GM19238 (cell line): ENCODE results near the gene MPHOSPH6.
"Not testable (repeated sequence)": the region's sequence is repeated elsewhere in the genome, so short reads cannot be mapped to it uniquely, and the experiment has no call there.

ENCODE experiments used
- DNase-seq: peaks from one replicate; pipeline ENCODE4 v3.0.0; 2011; ENCODE audit warnings: low spot score; ENCODE audit not compliant: insufficient read length

The MPHOSPH6 gene, protein sequence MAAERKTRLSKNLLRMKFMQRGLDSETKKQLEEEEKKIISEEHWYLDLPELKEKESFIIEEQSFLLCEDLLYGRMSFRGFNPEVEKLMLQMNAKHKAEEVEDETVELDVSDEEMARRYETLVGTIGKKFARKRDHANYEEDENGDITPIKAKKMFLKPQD

DNA sequence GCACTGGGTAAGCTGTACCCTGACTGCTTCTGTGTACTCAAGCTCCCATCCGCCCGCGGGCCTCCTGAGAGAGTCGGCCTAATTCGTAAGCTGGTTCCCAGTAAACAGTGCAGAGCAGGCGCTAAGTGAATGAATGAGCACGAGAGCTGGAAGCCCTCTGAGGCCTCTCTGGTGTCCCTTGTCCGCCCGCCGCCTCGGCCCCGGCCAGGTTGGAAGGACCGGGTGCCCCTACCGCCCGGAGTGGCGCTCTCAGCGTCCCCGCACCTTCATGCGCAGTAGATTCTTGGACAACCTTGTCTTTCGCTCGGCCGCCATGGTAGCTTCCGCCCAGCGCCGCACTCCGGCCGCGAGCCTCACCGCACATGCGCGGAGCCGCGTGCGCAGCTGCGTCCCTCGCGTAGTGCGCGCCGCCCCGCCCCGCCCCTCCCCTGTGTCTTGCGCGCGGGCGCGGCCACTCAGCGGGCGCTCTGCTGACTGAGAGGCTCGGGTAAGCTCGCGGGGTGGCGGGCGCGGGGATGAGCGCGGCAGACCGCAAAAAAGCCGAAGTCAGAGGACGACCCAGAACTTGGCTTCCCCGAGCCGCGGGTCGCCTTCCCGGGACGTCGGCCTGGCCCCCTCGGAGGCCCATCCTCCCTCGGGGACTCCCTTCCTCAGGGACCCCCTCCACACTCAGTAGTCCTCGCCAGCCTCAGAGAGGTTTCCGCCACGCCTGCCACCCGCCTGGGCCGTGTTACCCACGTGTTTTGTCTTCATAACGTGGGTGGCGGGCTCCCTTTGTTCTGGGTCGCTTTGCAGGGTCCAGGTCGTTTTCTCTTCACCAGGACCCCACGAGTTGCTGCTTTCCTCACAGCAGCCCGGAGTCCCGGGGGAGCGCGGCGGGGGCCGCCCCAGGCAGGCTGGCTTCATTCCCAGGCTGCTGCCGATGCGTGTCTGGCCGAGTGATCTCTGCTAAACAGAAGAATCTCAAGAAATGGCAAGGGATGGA is at the start of gene MPHOSPH6:
Gene MPHOSPH6 (minus strand): TSS at position 364 of the 985 bp plus-strand sequence. CDS start 49 bp downstream, at position 315.
- DNase-seq, result peak; percentile 88

DNA sequence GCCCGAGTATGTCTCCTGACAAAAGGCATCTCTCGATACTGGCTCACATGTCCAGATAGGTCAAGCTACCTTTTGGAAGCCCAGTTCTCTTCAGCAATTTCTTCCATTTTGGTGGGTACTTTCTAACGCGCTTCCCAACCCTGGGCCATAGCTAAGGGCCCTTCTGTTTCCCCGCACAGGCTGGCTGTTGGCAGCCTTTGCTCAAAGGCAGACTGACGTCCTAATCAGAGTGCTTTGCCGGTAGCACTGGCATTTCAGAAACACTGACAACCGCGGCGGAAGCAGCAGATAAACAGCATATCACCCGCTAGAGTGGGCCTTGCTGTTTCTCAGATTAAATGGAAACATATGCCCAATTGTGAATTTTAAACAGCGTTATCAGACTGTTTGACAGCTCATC is 49.3 kb upstream of the MPHOSPH6 start:
- no peak for DNase-seq

DNA sequence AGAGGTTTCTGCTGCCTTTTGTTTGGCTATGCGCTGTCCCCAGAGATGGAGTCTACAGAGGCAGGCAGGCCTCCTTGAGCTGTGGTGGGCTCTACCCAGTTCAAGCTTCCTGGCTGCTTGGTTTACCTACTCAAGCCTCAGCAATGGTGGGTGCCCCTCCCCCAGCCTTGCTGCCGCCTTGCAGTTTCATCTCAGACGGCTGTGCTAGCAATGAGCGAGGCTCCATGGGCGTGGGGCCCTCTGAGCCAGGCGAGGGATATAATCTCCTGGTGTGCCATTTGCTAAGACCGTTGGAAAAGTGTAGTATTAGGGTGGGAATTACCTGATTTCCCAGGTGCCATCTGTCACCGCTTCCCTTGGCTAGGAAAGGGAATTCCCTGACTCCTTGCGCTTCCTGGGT is 39.3 kb upstream of the MPHOSPH6 start:
- not testable (repeated sequence) for DNase-seq

DNA sequence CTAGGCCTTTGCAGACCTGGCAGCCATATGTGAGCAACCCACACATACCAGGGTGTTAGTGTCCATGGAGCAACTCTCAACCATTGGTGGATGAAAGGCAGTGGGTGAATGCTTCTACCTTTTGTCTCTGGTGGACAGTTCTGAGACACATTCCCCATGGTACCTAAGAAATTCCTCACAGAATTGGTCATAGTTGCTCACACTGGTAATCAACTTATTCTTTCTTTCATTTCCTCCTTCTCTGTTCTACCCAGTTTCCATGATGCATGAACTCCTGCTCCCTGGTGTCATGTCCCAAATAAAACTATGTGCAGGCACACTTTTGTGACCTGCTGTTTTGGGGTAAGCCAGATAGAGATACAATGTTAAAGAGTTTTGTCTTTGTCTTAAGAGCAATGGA is 33.2 kb upstream of the MPHOSPH6 start:
- no peak for DNase-seq

DNA sequence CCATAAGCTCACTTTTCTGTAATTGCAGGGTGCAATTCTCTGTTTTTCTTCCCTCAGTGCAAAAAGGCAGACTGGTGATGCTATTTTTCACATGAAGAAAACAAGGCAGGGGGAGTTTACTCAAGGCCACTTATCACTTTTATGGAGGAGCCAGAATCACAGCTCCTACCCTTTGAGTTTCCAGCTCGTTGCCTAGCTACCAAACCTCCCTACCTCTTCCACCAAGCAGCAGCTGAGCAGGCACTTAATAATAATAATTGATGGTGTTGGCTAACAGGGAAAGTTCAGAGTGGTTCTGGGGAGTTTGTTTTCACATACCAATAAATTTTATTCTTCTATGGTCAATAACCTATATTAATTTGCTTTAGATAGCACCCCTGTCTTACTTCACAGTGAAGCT is 31.9 kb upstream of the MPHOSPH6 start:
- DNase-seq, result no peak

DNA sequence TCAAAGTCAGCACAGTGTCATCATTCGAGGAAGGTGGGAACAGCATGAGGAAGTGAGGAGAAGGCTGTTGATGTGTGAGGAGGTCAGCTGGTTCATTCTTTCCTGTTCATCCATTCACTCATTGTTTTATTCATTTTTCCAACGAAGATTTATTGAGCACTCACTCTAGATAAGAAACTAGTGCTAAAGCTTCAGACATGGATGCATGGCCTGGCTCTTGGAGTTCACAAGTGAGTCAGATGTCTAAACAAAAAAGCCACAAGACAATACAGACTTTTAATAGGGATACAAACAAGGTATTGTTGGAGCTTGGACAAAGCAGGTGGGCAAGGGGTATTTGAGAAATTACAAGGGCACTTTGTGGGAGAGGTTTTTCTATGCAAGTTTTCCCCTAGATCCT is 31.3 kb upstream of the MPHOSPH6 start:
- no peak for DNase-seq

DNA sequence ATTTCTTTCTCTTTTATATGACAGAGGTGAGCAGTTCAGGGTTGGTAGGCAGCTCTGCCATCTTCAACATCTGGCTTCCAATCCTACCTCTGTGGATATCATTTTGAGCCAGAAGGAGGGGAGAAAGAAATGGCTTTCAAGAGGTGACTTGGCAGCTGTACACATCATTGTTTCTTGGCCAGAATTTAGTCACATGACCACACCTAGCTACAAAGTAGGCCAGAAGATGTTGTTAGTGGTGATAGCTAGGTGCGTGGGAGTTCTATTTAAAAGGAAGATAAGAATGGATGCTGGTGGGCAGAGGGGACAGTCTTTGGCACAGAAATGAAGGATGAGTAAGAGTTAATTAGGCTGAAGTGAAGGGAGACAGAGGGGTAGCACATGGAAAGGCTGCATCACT is 29.2 kb upstream of the MPHOSPH6 start:
- DNase-seq, result no peak

DNA sequence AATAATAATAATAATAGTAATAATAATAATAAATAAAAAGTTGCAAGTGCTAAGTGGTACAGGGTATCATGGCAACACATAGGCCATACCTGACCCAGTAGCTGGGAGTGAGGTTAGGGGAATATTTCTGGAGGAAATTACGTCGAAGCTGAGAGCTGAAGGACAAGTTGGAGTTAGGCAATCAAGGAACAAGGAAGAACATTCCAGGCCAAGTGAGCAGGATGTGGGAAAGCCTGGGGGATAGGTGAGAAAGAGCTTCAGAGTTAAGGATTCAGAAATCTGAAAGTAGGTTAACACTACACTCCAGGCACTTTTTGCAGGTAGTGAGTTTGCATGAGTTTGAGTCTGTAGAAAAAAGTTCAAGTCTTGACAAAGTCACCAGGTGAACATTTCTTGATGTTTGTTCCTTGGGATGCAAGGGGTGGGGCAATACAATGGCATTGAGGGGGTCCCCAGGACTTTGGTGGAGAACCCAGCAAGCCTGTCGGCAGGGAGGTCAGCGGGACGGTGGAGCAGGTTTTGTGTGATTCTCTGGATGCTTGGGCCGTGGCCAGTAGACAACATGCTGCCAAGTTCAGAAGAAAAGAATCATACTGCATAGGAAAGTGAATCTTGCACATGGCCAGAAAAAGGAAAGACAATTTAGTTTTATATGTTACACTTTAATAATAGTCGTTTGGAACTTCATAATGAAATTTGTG is 27.7 kb upstream of the MPHOSPH6 start:
- no peak for DNase-seq

DNA sequence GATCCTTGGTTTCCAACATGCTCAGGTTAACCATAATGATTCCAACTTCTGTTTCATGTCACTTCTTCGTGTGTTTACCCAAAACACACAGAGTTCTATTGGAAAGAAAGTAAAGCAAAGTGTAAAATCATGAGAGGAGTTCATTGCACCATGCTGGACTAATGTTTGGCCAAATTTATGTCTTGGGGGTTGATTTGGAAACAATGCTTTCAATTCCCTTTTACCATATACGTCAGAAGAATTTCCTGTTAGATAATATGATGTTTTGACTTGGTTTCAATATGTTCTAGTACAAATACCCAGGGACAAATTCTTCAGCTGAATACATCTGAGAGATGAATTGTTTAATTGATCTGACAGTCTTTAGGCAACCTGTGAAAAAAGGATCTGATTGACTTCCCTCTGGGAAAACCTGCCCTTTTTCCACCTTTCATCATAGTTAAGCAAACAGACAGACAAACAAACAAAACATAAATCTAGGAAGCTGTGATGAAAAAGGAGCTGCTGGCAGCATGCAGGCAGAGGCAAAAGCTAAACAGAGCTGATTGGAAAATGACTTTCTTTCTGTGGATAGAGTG is 26.0 kb upstream of the MPHOSPH6 start:
- DNase-seq, result no peak

DNA sequence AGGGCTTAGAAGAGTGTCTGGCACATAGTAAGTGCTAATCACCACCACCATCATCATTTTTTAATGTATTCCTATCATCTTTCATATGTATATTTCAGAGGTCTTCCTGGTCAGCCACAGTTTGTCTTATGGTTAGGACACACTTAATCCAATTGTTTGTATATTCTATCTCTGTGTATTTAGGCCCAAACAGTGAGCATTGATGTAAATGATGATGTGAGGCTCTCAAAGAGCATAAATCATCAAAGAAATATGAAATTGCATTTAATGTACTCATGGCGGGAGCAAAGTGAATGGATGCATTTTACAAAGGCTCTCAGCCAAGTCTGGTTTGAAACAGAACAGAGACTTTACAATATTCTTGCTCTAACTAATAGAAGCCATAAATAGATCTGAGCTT is 24.1 kb upstream of the MPHOSPH6 start:
- no peak for DNase-seq

DNA sequence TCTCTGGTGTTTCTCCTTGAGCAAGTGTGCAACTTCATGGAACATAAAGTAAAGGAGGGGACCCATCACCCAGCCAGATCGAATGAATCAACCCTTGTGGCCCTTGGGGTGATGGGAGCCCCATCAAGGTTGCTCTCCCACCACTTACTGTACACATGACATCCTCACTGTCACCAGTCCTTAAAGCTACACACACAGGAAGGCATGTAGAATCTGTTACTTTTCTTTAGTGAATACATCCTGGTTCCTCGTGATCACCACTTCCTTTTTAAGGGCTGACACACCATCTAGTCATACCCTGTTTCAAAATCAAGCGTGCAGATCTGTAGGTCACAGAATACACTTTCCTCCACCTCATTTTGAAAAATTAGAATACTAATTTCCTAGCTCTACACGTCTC is 22.6 kb upstream of the MPHOSPH6 start:
- no peak for DNase-seq

DNA sequence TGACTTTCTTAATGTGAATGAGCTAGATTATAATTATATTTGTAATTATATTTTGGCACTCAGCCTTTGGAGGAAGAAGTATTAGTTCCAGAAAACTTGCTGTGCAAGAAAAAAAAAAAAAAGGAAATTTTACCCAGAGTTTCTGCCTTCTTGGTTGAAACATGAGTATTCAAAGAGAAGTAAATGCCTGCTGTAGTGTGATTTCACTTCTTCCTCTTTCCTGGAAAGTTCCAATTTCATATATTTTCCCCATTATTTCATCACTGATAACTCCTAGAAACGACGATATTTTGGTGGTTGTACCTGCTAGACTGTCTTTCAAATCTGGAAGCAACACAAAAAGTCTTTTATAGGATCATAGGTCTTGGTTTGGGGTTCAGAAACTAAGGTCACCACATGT is 20.4 kb upstream of the MPHOSPH6 start:
- no peak for DNase-seq

DNA sequence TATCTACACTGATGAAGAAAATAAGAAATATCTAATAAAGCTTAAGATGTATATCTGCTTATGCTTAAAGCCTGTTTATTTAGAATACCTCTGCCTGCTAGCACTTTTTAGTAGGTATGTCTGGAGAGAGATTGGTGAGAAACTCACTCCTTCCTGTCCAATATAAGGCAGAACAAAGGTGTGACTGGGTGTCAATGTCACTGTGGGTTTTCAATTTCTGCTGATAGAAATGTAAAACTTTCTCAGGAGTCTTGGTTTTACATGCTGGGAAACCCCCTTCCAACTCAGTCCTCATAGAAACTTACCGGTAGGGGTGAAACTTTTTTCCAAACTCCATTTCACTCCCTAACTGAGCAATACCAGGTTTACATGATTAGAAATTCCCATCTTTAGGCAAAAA is 17.8 kb upstream of the MPHOSPH6 start:
- no peak for DNase-seq

DNA sequence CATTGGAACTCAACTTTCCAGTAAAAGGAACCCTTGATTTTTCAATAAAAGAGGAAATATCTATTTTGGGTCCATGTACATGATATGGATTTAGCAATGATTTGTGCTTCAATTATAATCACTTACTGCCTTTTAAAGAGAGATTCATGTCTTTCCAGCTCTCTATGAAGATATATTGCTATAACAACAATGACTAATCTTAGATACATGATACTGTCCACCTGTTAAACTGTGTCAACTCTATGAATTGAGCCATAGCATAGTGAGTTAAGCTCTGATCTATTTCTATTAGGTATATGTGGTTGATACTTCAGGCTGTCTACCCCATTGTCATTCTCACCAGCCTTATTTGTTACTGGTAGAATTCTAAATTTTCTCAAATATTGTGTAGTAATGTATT is 15.0 kb upstream of the MPHOSPH6 start:
- DNase-seq, result no peak

DNA sequence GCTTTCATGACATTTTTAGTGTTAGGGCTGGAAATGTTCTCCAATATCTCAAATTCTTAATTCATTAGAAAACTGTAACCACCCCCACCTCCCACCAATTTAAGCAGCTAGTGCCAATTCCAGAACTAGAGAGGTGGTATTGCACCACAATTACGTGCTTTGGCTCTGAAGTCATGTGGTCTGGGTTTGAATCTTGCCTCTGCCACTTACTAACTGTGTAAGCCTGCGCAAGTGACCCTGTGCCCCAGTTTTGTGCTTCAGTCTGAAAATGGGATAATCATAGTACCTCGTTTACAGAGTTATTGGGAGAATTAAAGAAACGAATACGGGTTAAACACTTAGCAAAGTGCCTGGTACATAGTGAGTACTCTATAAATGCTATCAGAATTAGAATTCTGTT is 14.2 kb upstream of the MPHOSPH6 start:
- DNase-seq, result no peak

DNA sequence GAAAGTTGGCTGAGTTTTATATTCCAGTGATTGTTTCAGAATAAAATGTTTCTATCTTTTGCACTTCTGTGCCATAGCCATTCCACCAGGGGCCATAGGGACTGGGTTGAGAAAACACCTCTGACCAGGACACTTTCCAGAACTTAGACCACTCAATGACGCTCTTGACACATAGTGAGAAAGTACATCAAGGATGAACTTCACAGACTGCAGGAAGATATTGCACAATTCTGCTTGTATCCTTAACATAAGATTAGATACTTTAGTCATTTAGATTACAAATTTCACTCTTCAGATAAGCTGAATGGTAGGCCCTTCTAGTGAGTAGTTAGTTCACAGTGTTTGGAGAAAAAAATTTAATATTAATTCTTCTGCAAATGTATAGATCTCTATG is 13.0 kb upstream of the MPHOSPH6 start:
- no peak for DNase-seq

DNA sequence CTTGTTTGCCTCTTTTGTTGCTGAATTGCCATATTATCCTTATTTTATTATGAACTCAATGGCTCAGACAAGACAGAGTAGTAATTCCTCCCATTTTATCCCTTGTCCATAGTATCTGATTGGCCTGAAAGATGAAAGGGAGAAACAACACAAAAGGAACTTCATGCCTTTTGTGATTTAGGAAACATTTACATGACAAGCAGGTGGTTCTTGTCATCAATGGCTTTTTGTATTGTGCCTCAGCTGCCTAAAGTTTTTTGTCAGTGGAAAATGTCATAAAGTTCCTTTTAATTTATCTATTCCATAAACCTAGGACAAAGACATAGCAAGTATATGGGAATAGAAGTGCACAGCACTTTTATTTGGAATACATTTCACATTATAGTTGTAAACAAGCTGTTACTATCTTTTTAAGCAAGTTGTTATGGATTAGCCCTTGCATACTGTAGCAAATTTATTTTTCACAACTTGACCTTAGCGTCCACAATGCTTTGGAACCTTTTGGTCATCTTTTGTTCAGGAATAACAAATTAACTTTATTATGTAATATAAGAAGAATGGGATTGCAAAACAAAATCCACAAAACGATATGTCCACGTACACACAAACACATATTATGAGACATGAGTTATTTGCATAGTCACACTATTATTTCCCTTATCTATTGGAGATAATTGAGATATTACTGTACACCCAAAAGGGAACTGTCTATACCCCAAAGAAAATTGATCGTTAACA is 12.4 kb upstream of the MPHOSPH6 start:
- DNase-seq, result no peak

DNA sequence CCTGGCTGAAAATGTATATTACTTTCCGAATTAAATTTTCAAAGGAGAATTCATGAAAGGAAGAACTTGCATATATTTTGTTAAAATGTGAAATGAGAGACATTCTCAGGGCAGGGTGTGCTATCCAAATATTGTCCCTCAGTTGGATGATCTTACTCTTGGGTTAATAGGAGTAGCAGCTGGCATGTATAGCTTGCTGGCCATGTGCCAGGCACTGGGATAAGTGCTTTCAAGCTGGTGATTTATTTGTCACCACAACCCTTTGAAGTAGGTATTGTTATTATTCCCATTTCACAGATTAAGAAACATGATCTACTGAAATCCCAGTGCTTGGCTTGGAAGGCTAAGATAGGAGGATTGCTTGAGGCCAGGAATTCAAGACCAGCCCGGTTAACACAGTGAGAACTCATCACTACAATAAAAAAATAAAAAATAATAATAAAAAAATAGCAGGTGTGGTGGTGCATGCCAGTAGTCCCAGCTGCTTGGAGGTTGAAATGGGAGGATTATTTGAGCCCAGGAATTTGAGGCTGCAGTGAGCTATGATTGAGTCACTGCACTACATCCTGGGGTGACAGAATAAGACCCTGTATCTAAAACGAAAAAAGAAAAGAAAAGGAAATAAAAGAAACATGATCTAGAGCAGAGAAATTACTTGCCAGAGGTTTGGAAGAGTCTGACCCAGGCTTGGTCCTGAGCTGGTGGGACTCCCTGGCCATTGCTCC is 11.6 kb upstream of the MPHOSPH6 start:
- DNase-seq, result no peak

DNA sequence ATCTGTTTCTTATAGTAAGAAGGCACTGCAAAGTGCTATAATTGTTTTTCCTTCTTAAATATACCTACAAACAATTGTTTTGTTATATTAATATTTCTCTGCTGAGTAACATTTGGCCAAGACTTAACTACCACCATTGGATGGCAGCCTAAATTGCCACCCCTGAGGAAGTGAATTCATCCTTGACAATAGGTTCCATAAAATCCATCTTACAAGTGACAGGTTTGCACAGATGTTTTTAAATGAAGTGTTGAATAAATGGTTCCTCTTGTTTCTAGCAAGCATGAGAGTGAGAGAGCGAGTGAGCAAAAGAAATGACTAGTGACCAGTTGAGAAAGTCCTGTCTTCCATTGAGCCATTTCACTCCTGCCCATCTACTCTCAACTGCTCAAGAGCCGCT is 8.3 kb upstream of the MPHOSPH6 start:
- no peak for DNase-seq

DNA sequence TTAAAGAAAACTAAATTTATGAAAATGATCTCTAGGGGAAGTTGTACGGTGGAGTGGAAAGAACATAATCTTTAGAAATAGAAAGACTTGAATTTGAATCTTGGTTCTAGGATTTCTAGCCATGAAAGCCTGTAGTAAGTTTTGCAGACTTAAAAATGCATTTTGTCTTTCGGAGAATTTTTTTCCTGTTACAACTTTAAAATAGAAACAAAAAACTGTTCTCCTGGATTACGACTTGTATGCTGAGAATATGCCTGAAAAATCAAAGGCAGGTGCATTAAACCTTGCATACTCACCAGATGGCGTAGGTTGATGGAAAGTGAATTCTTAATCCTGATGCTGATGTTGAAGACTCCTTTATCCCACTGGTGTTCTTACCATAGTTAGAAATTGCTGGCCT is 7.5 kb upstream of the MPHOSPH6 start:
- no peak for DNase-seq

DNA sequence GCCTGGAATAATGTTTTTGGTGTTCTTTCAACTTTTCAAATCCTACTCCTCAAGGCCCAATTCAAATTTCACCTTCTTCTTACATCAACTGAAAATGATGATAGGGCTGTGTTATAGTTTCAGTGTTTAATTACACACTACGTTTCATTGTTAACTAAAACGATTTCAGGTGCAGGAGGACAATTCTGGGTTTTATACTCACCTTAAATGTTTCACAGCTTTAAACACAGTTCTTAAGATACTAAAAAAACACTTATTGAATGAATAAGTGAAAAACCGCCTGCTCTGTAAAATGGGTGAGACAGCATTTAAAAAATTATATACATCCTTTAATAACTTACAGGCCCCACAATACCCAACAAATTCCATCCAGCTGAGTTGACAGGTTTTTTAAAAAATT is 6.2 kb upstream of the MPHOSPH6 start:
- DNase-seq, result no peak
